Osteoblast (primary cell): Measurements from ENCODE around the gene INPP5A. TPM values are rescaled to one million over a fixed set of nuclear protein-coding genes. Genes with fewer than 3 reads are reported as not detected.
"Not testable (repeated sequence)": the region's sequence is repeated elsewhere in the genome, so short reads cannot be mapped to it uniquely, and the experiment has no call there.

ENCODE experiments used
- DNase-seq: peaks from one replicate; pipeline ENCODE4 v3.0.0; 2011; ENCODE audit warnings: low spot score, mixed read lengths; ENCODE audit not compliant: insufficient read length; ENCODE audit errors: missing footprints
- H2AFZ ChIP-seq: 2 replicates; pipeline ENCODE4 v1.6.0; 2011; ENCODE audit warnings: mild to moderate bottlenecking, low read length
- H3K27ac ChIP-seq: 2 replicates; pipeline ENCODE4 v1.5.1; 2011; ENCODE audit warnings: mild to moderate bottlenecking, low read depth, low read length, moderate library complexity
- H3K27me3 ChIP-seq: 2 replicates; pipeline ENCODE4 v1.6.0; 2012; ENCODE audit warnings: mild to moderate bottlenecking, control low read depth, inconsistent platforms, low read length, moderate library complexity; ENCODE audit not compliant: insufficient read depth
- H3K36me3 ChIP-seq: 2 replicates; pipeline ENCODE4 v1.5.1; 2011; ENCODE audit warnings: mild to moderate bottlenecking, low read length, control low read depth, moderate library complexity; ENCODE audit not compliant: insufficient read depth
- H3K4me1 ChIP-seq: 2 replicates; pipeline ENCODE4 v1.5.1; 2011; ENCODE audit warnings: mild to moderate bottlenecking, low read length, control low read depth, moderate library complexity; ENCODE audit not compliant: insufficient read depth
- H3K4me2 ChIP-seq: 2 replicates; pipeline ENCODE4 v1.6.0; 2011; ENCODE audit warnings: mild to moderate bottlenecking, low read length; ENCODE audit not compliant: insufficient read depth
- H3K4me3 ChIP-seq: fragments of 200-600 bp; sonication (generic); 3 replicates; pipeline ENCODE4 v1.5.1; 2012; ENCODE audit warnings: mild to moderate bottlenecking, low read length, inconsistent platforms; ENCODE audit not compliant: insufficient read depth
- H3K79me2 ChIP-seq: 2 replicates; pipeline ENCODE4 v1.6.0; 2012; ENCODE audit warnings: mild to moderate bottlenecking, low read length, control low read depth, inconsistent platforms; ENCODE audit not compliant: insufficient read depth
- H3K9me3 ChIP-seq: 2 replicates; pipeline ENCODE4 v1.5.1; 2011; ENCODE audit warnings: low read depth, low read length, control low read depth
- H4K20me1 ChIP-seq: 2 replicates; pipeline ENCODE4 v1.6.0; 2012; ENCODE audit warnings: mild to moderate bottlenecking, low read length, control low read depth; ENCODE audit not compliant: insufficient read depth
- CTCF ChIP-seq: IDR thresholded peaks from 2 replicates; pipeline ENCODE4 v1.5.1; 2011; ENCODE audit warnings: mild to moderate bottlenecking, low read depth, low read length, moderate library complexity; ENCODE audit errors: extremely low read depth
- total RNA-seq: library from RNA; depleted of rRNA; stranded (reverse); fragments of >200 nt; gene quantifications from 2 replicates; pipeline ENCODE4 v1.2.3, GENCODE V29; 2012

INPP5A gene
- total RNA-seq, 1 donor, result 22.8 TPM

- no peak for DNase-seq
- no peaks in the 10 kb centered on the region for H3K9me3 ChIP-seq
- no peaks in the 10 kb centered on the region for H3K36me3 ChIP-seq
- H3K4me1 ChIP-seq, result peaks cover 7% of the 10 kb centered on the region
- H3K27ac ChIP-seq, result no peak overlapping the region
- H2AFZ ChIP-seq, result no peak overlapping the region
- H3K4me3 ChIP-seq, result no peak overlapping the region
- no peaks in the 10 kb centered on the region for H3K27me3 ChIP-seq
- H4K20me1 ChIP-seq, result no peaks in the 10 kb centered on the region
- no peak for TF ChIP-seq CTCF
- no peak overlapping the region for H3K4me2 ChIP-seq
- H3K79me2 ChIP-seq, result no peaks in the 10 kb centered on the region
Measured at GRCh38 chr10:132739225-132739613, 201.6 kb downstream of the INPP5A start.

GRCh38 chr10:132740588-132740987, 203.0 kb downstream of the INPP5A start:
- Histone ChIP-seq H3K9me3 (no peaks in the 10 kb centered on the region), H3K4me2 (no peak overlapping the region), H2AFZ (no peak overlapping the region), H3K27me3 (no peaks in the 10 kb centered on the region), H3K79me2 (no peaks in the 10 kb centered on the region), H3K27ac (no peak overlapping the region), H4K20me1 (no peaks in the 10 kb centered on the region), H3K4me1 (peaks cover 7% of the 10 kb centered on the region), H3K4me3 (no peak overlapping the region), H3K36me3 (no peaks in the 10 kb centered on the region)
- no peak for DNase-seq
- no peak for TF ChIP-seq CTCF

- Histone ChIP-seq H4K20me1 (no peaks in the 10 kb centered on the region), H3K4me1 (peaks cover 7% of the 10 kb centered on the region), H3K79me2 (no peaks in the 10 kb centered on the region), H3K9me3 (no peaks in the 10 kb centered on the region), H3K4me2 (no peak overlapping the region), H3K27ac (no peak overlapping the region), H3K4me3 (no peak overlapping the region), H3K36me3 (no peaks in the 10 kb centered on the region), H2AFZ (no peak overlapping the region), H3K27me3 (no peaks in the 10 kb centered on the region)
- DNase-seq, result no peak
- no peak for TF ChIP-seq CTCF
Measured at GRCh38 chr10:132742167-132742836, 204.7 kb downstream of the INPP5A start.

- Histone ChIP-seq H3K27me3 (no peaks in the 10 kb centered on the region), H3K79me2 (no peaks in the 10 kb centered on the region), H4K20me1 (no peaks in the 10 kb centered on the region), H3K9me3 (no peaks in the 10 kb centered on the region), H3K4me1 (peaks cover 7% of the 10 kb centered on the region), H3K27ac (no peak overlapping the region), H2AFZ (no peak overlapping the region), H3K36me3 (no peaks in the 10 kb centered on the region), H3K4me2 (no peak overlapping the region), H3K4me3 (no peak overlapping the region)
- no peak for DNase-seq
- no peak for TF ChIP-seq CTCF
Measured at GRCh38 chr10:132742837-132743194, 205.2 kb downstream of the INPP5A start.

- not testable (repeated sequence) for H4K20me1 ChIP-seq, H2AFZ ChIP-seq, H3K4me2 ChIP-seq, H3K27me3 ChIP-seq, H3K27ac ChIP-seq, H3K4me1 ChIP-seq, H3K9me3 ChIP-seq, H3K4me3 ChIP-seq, H3K36me3 ChIP-seq, H3K79me2 ChIP-seq
- peak; percentile 99 for DNase-seq
Measured at GRCh38 chr10:132743196-132743924, 205.8 kb downstream of the INPP5A start.
